SK-N-SH (cell line): ENCODE data around the gene MECP2.

Experiments used
- ELF1 ChIP-seq: IDR thresholded peaks from 2 replicates; pipeline ENCODE4 v1.4.0; 2012
- GABPA ChIP-seq: IDR thresholded peaks from 2 replicates; pipeline ENCODE4 v1.4.0; 2012; ENCODE audit warnings: low read depth, mild to moderate bottlenecking
- NFIC ChIP-seq: IDR thresholded peaks from 2 replicates; pipeline ENCODE4 v1.4.0; 2012; ENCODE audit warnings: borderline replicate concordance
- POLR2AphosphoS5 ChIP-seq: IDR thresholded peaks from 2 replicates; pipeline ENCODE4 v1.6.1; 2012; ENCODE audit warnings: low read depth, low read length
- RAD21 ChIP-seq: IDR thresholded peaks from 2 replicates; pipeline ENCODE4 v1.6.1; 2012; ENCODE audit warnings: mild to moderate bottlenecking, low read length
- SMC3 ChIP-seq: IDR thresholded peaks from 2 replicates; pipeline ENCODE4 v1.6.1; 2012; ENCODE audit warnings: low read depth, low read length, improper control_type of control experiment
- TCF12 ChIP-seq: IDR thresholded peaks from 2 replicates; pipeline ENCODE4 v1.4.0; 2012
- USF2 ChIP-seq: fragments of 150-350 bp; IDR thresholded peaks from 2 replicates; pipeline ENCODE4 v1.6.1; 2017; ENCODE audit warnings: antibody characterized with exemption, low read length, low read depth, borderline replicate concordance
- YY1 ChIP-seq: IDR thresholded peaks from 2 replicates; pipeline ENCODE4 v1.4.0; 2012; ENCODE audit warnings: low read depth, mild to moderate bottlenecking
- TF ChIP-seq, protein P1 (sequence below): IDR thresholded peaks from 2 replicates; pipeline ENCODE4 v1.4.0; 2012; ENCODE audit warnings: low read depth
- TF ChIP-seq, protein P2 (sequence below): fragments of 200-600 bp; sonication (generic); IDR thresholded peaks from 2 replicates; pipeline ENCODE4 v1.6.1; 2017; ENCODE audit warnings: antibody characterized with exemption, mild to moderate bottlenecking, moderate library complexity

GRCh38 chrX:153983321-153983801, 114.2 kb downstream of the MECP2 start:
- TF ChIP-seq, protein P1, sequence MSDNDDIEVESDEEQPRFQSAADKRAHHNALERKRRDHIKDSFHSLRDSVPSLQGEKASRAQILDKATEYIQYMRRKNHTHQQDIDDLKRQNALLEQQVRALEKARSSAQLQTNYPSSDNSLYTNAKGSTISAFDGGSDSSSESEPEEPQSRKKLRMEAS, result no peak
- TF ChIP-seq, protein P2, sequence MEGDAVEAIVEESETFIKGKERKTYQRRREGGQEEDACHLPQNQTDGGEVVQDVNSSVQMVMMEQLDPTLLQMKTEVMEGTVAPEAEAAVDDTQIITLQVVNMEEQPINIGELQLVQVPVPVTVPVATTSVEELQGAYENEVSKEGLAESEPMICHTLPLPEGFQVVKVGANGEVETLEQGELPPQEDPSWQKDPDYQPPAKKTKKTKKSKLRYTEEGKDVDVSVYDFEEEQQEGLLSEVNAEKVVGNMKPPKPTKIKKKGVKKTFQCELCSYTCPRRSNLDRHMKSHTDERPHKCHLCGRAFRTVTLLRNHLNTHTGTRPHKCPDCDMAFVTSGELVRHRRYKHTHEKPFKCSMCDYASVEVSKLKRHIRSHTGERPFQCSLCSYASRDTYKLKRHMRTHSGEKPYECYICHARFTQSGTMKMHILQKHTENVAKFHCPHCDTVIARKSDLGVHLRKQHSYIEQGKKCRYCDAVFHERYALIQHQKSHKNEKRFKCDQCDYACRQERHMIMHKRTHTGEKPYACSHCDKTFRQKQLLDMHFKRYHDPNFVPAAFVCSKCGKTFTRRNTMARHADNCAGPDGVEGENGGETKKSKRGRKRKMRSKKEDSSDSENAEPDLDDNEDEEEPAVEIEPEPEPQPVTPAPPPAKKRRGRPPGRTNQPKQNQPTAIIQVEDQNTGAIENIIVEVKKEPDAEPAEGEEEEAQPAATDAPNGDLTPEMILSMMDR, result no peak
- TF ChIP-seq SMC3, result no peak
- no peak for TF ChIP-seq POLR2AphosphoS5
- TF ChIP-seq YY1, result no peak
- TF ChIP-seq USF2, result no peak
- no peak for TF ChIP-seq NFIC
- no peak for TF ChIP-seq TCF12
- TF ChIP-seq GABPA, result no peak
- no peak for TF ChIP-seq RAD21
- TF ChIP-seq ELF1, result no peak
